Measurements from ENCODE around the gene SAYSD1. TPM values are rescaled to one million over a fixed set of nuclear protein-coding genes. Genes with fewer than 3 reads are reported as not detected.

The SAYSD1 gene
- total RNA-seq, 1 experiment from 2014 or later: 9.4 TPM

DNA sequence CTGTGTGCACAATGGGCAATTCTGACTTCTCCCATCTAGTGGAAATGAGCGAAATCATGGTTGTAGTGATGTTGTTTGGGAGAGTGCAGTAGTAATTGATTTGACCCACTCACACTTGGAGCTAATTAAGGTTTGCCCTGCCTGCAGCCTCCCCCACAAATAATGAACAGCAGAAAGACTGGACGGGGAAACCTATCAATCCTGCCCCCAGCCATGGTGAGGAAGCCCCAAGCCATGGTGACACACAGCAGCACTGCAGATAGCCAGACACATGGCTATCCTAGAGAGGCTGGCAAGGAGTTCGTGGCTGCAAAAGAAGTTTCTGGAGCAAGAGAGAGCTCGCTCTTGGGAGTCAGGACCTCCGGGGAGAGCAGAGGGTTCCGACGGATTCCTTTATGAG, 27.8 kb downstream of the SAYSD1 start:
- no peaks in the 10 kb centered on the region for H3K27me3 ChIP-seq (ENCODE audit: insufficient read depth, low read length)
- H2AFZ ChIP-seq (ENCODE audit: low read length): no peak overlapping the region
- Mint-ChIP-seq H3K4me3 (no peak overlapping the region), H3K36me3 (ENCODE audit: insufficient read depth in 1 of 3, low read depth in 3 of 3) (no peaks in the 10 kb centered on the region; a peak in 1 of 7 replicates), H3K9me3 (no peaks in the 10 kb centered on the region), H3K27me3 (ENCODE audit: low read depth) (peaks cover 14% of the 10 kb centered on the region), H3K4me1 (peaks cover 60 to 73% of the 10 kb centered on the region in 2 experiments), H3K27ac (peak overlapping the region in 1 of 3 experiments; percentile 32; a peak in 1 of 7 replicates)
- no peak overlapping the region for H4K8ac ChIP-seq (replicated peaks; ENCODE audit: insufficient read length, low read depth, low read length)
- no peak overlapping the region for H3K4me2 ChIP-seq (ENCODE audit: insufficient read depth, insufficient read length, low read length)
- no peak for DNase-seq
- H2BK5ac ChIP-seq (ENCODE audit: insufficient read length, low read length): no peak overlapping the region
- no peaks in the 10 kb centered on the region for H3K79me1 ChIP-seq (ENCODE audit: insufficient read depth, low read depth, low read length, poor library complexity, severe bottlenecking)
- no peak overlapping the region for H3K27ac ChIP-seq (ENCODE audit: insufficient read length, low read depth, low read length)
- H3K23me2 ChIP-seq (ENCODE audit: insufficient read length, low read depth, low read length, poor library complexity, severe bottlenecking): no peaks in the 10 kb centered on the region
- H2AK5ac ChIP-seq (ENCODE audit: insufficient read length, low read length): no peak overlapping the region
- no peak overlapping the region for H2BK120ac ChIP-seq (ENCODE audit: low read depth, low read length, poor library complexity, severe bottlenecking)
- no peaks in the 10 kb centered on the region for H3K9me3 ChIP-seq (ENCODE audit: control insufficient read depth, low read depth, low read length)
- no peak overlapping the region for H2BK12ac ChIP-seq (ENCODE audit: insufficient read length, low read depth, low read length)
- no peaks in the 10 kb centered on the region for H3K79me2 ChIP-seq (ENCODE audit: insufficient read depth, low read length)
- TF ChIP-seq, protein P1, sequence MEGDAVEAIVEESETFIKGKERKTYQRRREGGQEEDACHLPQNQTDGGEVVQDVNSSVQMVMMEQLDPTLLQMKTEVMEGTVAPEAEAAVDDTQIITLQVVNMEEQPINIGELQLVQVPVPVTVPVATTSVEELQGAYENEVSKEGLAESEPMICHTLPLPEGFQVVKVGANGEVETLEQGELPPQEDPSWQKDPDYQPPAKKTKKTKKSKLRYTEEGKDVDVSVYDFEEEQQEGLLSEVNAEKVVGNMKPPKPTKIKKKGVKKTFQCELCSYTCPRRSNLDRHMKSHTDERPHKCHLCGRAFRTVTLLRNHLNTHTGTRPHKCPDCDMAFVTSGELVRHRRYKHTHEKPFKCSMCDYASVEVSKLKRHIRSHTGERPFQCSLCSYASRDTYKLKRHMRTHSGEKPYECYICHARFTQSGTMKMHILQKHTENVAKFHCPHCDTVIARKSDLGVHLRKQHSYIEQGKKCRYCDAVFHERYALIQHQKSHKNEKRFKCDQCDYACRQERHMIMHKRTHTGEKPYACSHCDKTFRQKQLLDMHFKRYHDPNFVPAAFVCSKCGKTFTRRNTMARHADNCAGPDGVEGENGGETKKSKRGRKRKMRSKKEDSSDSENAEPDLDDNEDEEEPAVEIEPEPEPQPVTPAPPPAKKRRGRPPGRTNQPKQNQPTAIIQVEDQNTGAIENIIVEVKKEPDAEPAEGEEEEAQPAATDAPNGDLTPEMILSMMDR (conservative IDR thresholded peaks at IDR 0.05): no peak
- no peaks in the 10 kb centered on the region for H4K20me1 ChIP-seq (ENCODE audit: control insufficient read depth, insufficient read depth, insufficient read length)
- no peak overlapping the region for H4K5ac ChIP-seq (ENCODE audit: insufficient read length, low read depth, low read length)
- no peak overlapping the region for H4K91ac ChIP-seq (ENCODE audit: insufficient read length, low read depth, low read length)
- H3K18ac ChIP-seq (ENCODE audit: insufficient read length, low read depth, low read length): no peak overlapping the region
- H3K56ac ChIP-seq (ENCODE audit: insufficient read length, low read depth, low read length): no peak overlapping the region
- no peak overlapping the region for H3T11ph ChIP-seq (ENCODE audit: low read length)
- no peak overlapping the region for H3K14ac ChIP-seq (ENCODE audit: insufficient read depth, low read length)
- H3K4me1 ChIP-seq (ENCODE audit: insufficient read depth, low read length): peaks cover 6% of the 10 kb centered on the region
- no CpG with 5 or more reads among the region's 7 CpGs for WGBS (ENCODE audit: extremely low coverage, insufficient read length, low lambda C conversion rate)
- H3K23ac ChIP-seq (ENCODE audit: insufficient read length, low read depth, low read length): no peak overlapping the region
- no peak overlapping the region for H3K9ac ChIP-seq (ENCODE audit: extremely low read depth, insufficient read length, low read length)
- H3K4ac ChIP-seq (ENCODE audit: low read depth, low read length): no peak overlapping the region
- no peak overlapping the region for H2BK15ac ChIP-seq (ENCODE audit: low read depth, low read length)
- no peak overlapping the region for H2BK20ac ChIP-seq (ENCODE audit: low read depth, low read length, poor library complexity, severe bottlenecking)

All from H9 (cell line).